ENCODE measurements around the gene TBC1D12.

The TBC1D12 gene

DNA sequence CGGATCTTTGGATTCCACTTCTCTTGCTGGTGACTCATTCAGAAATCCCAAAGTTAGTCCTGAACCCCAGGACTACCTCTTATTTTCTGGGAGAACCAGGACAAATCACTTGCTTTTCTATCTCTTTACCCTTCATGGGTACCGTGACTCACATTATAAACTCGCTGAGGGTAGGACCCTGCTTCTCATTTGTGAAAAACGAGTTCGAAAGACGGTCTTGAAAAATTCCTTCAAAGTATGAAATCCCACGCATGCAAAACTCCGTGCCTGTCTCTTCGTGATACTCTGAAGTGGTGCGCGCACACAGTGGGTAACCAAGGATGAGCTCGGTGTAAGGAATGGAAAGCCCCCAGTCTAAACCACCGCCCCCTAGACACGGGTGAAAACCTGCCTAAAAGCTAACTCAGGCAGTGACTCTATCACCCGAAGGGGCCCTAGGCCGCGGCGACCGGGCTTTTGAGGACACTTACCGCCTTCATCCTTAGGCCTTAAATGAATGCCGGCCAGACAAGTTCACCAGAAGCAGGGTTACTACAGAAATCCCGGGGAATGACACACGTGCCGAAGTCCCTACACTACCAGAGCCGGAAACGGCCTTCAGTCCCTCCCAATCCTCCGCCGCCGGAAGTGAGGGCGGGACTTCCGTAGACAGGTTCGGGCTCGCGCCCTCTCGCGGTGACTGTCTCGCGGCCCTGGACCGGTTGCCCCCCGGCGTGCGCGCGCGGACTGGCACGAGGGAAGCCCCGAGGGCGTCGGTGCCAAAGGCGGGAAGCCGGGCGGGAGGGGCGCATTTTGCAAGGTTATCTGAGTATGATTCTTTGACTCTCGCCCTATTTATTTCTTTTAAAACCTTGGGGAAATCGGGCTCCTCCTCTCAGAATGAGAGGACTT, 39.7 kb upstream of the TBC1D12 start, which contains the start of gene NOC3L:
TSS of gene NOC3L (minus strand) at position 580 of the 891 bp plus-strand sequence. CDS start at position 479, 101 bp downstream.
- H3K27ac ChIP-seq: peak within 1 kb of the TSS; percentile 70

GRCh38 chr10:94363251-94363565, 39.1 kb upstream of the TBC1D12 start:
- H3K27ac ChIP-seq: peak overlapping the region; percentile 70
- TF ChIP-seq, protein P1, sequence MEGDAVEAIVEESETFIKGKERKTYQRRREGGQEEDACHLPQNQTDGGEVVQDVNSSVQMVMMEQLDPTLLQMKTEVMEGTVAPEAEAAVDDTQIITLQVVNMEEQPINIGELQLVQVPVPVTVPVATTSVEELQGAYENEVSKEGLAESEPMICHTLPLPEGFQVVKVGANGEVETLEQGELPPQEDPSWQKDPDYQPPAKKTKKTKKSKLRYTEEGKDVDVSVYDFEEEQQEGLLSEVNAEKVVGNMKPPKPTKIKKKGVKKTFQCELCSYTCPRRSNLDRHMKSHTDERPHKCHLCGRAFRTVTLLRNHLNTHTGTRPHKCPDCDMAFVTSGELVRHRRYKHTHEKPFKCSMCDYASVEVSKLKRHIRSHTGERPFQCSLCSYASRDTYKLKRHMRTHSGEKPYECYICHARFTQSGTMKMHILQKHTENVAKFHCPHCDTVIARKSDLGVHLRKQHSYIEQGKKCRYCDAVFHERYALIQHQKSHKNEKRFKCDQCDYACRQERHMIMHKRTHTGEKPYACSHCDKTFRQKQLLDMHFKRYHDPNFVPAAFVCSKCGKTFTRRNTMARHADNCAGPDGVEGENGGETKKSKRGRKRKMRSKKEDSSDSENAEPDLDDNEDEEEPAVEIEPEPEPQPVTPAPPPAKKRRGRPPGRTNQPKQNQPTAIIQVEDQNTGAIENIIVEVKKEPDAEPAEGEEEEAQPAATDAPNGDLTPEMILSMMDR (IDR thresholded peaks at IDR 0.05): no peak
- TF ChIP-seq ZFX (IDR thresholded peaks at IDR 0.05; ENCODE audit: borderline replicate concordance): no peak

More for the DNA sequence above, 39.7 kb upstream of the TBC1D12 start, which contains the start of gene NOC3L:
- TF ChIP-seq, protein P1 (IDR thresholded peaks at IDR 0.05): peak; percentile 95
- no peak for TF ChIP-seq ZFX (IDR thresholded peaks at IDR 0.05; ENCODE audit: borderline replicate concordance)

GRCh38 chr10:94364482-94364881, 37.9 kb upstream of the TBC1D12 start:
- H3K27ac ChIP-seq: no peak overlapping the region
- TF ChIP-seq, protein P1 (IDR thresholded peaks at IDR 0.05): no peak
- TF ChIP-seq ZFX (IDR thresholded peaks at IDR 0.05; ENCODE audit: borderline replicate concordance): no peak

DNA sequence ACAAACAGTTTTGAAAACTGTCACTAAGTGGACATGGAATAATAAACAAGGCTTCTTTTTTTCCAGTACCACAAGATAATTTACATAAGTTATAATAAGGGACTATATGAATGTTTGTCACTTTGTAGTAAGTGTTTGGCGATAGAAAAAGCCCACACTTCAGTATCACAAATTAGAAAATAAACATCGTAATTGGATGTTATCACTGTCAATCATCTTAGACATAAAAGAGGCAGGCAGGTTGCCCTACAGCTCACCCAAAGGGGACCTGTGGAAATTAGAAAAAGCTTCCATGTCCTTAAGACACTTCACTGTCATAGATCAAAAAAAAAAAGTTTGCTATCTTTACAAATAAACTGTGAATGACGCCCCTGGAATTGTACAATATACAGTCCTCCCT, 36.0 kb upstream of the TBC1D12 start:
- no peak overlapping the region for H3K27ac ChIP-seq
- TF ChIP-seq, protein P1 (IDR thresholded peaks at IDR 0.05): no peak
- TF ChIP-seq ZFX (IDR thresholded peaks at IDR 0.05; ENCODE audit: borderline replicate concordance): no peak

- H3K27ac ChIP-seq: no peak overlapping the region
- TF ChIP-seq, protein P1 (IDR thresholded peaks at IDR 0.05): no peak
- no peak for TF ChIP-seq ZFX (IDR thresholded peaks at IDR 0.05; ENCODE audit: borderline replicate concordance)
These were observed 31.8 kb upstream of the TBC1D12 start for GRCh38 chr10:94370501-94370900.

DNA sequence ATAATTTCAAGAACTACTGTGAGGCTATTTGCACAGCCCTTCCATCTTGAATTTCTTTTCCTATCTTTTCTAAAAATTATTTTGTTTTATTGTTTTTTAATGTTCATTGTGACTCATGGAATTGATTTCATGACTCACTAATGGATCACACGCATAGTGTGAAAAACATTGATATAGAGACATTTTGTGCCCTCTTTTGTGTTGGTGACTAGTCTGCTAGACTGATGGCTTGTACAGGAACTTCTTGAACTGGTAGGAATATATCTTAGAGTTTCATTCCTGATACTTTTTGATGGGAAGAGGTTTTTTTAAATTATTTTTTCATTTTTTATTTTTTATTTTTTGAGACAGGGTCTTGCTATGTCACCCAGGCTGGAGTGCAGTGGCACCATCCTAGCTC, 27.0 kb upstream of the TBC1D12 start:
- H3K27ac ChIP-seq: no peak overlapping the region
- TF ChIP-seq, protein P1 (IDR thresholded peaks at IDR 0.05): no peak
- TF ChIP-seq ZFX (IDR thresholded peaks at IDR 0.05; ENCODE audit: borderline replicate concordance): no peak

GRCh38 chr10:94376865-94377264, 25.5 kb upstream of the TBC1D12 start:
- no peak for TF ChIP-seq ZFX (IDR thresholded peaks at IDR 0.05; ENCODE audit: borderline replicate concordance)
- TF ChIP-seq, protein P1 (IDR thresholded peaks at IDR 0.05): no peak
- no peak overlapping the region for H3K27ac ChIP-seq
